Mononuclear cell (primary cell): ENCODE results near the gene PPP1R12C. TPM values are rescaled to one million over a fixed set of nuclear protein-coding genes. Genes with fewer than 3 reads are reported as not detected.

Experiments
- H3K27me3 ChIP-seq: 2 replicates; pipeline ENCODE4 v1.6.0; 2011; ENCODE audit warnings: low read length, control low read depth; ENCODE audit not compliant: insufficient read depth
- H3K4me1 ChIP-seq: 2 replicates; pipeline ENCODE4 v1.5.1; 2011; ENCODE audit warnings: mild to moderate bottlenecking, low read length, control low read depth; ENCODE audit not compliant: insufficient read depth
- H3K4me3 ChIP-seq: 2 replicates; pipeline ENCODE4 v1.5.1; 2011; ENCODE audit warnings: mild to moderate bottlenecking, low read length, moderate library complexity
- H3K9me3 ChIP-seq: 2 replicates; pipeline ENCODE4 v1.5.1; 2011; ENCODE audit warnings: low read depth, mild to moderate bottlenecking, control low read depth, low read length
- total RNA-seq: library from RNA; depleted of rRNA; stranded (reverse); fragments of >200 nt; gene quantifications from one replicate; pipeline ENCODE4 v1.2.3, GENCODE V29; 2012

Gene PPP1R12C
- total RNA-seq, 1 donor, result 45.8 TPM

- Histone ChIP-seq H3K4me1 (no peaks in the 10 kb centered on the region), H3K9me3 (no peaks in the 10 kb centered on the region), H3K27me3 (no peaks in the 10 kb centered on the region), H3K4me3 (no peak overlapping the region)
Observed at GRCh38 chr19:55106591-55106990, 10.8 kb downstream of the PPP1R12C start.

GRCh38 chr19:55105237-55105636 is 12.2 kb downstream of the PPP1R12C start:
- H3K27me3 ChIP-seq, result no peaks in the 10 kb centered on the region
- H3K4me1 ChIP-seq, result no peaks in the 10 kb centered on the region
- H3K9me3 ChIP-seq, result no peaks in the 10 kb centered on the region
- no peak overlapping the region for H3K4me3 ChIP-seq

GRCh38 chr19:55103190-55103589 is 14.2 kb downstream of the PPP1R12C start:
- H3K4me1 ChIP-seq, result peaks cover 9% of the 10 kb centered on the region
- no peaks in the 10 kb centered on the region for H3K27me3 ChIP-seq
- no peaks in the 10 kb centered on the region for H3K9me3 ChIP-seq
- no peak overlapping the region for H3K4me3 ChIP-seq

GRCh38 chr19:55101261-55101660 is 16.2 kb downstream of the PPP1R12C start:
- Histone ChIP-seq H3K9me3 (no peaks in the 10 kb centered on the region), H3K4me3 (no peak overlapping the region), H3K27me3 (no peaks in the 10 kb centered on the region), H3K4me1 (peaks cover 11% of the 10 kb centered on the region)

GRCh38 chr19:55099557-55100506 is 17.6 kb downstream of the PPP1R12C start:
- Histone ChIP-seq H3K27me3 (no peaks in the 10 kb centered on the region), H3K4me3 (no peak overlapping the region), H3K4me1 (peaks cover 11% of the 10 kb centered on the region), H3K9me3 (no peaks in the 10 kb centered on the region)

- Histone ChIP-seq H3K4me1 (peaks cover 11% of the 10 kb centered on the region), H3K27me3 (no peaks in the 10 kb centered on the region), H3K9me3 (no peaks in the 10 kb centered on the region), H3K4me3 (no peak overlapping the region)
Observed at GRCh38 chr19:55098716-55099556, 18.5 kb downstream of the PPP1R12C start.

GRCh38 chr19:55097864-55098715 is 19.3 kb downstream of the PPP1R12C start:
- Histone ChIP-seq H3K27me3 (no peaks in the 10 kb centered on the region), H3K9me3 (no peaks in the 10 kb centered on the region), H3K4me3 (no peak overlapping the region), H3K4me1 (peaks cover 11% of the 10 kb centered on the region)

GRCh38 chr19:55096061-55096701 is 21.3 kb downstream of the PPP1R12C start:
- Histone ChIP-seq H3K27me3 (no peaks in the 10 kb centered on the region), H3K9me3 (no peaks in the 10 kb centered on the region), H3K4me3 (no peak overlapping the region), H3K4me1 (peaks cover 11% of the 10 kb centered on the region)

GRCh38 chr19:55095260-55096060 is 22.0 kb downstream of the PPP1R12C start:
- no peaks in the 10 kb centered on the region for H3K9me3 ChIP-seq
- peaks cover 11% of the 10 kb centered on the region for H3K4me1 ChIP-seq
- H3K4me3 ChIP-seq, result no peak overlapping the region
- no peaks in the 10 kb centered on the region for H3K27me3 ChIP-seq

GRCh38 chr19:55094456-55095259 is 22.8 kb downstream of the PPP1R12C start:
- Histone ChIP-seq H3K4me3 (no peak overlapping the region), H3K9me3 (no peaks in the 10 kb centered on the region), H3K4me1 (peaks cover 11% of the 10 kb centered on the region)

GRCh38 chr19:55092423-55093318 is 24.8 kb downstream of the PPP1R12C start:
- H3K4me1 ChIP-seq, result peaks cover 8% of the 10 kb centered on the region
- peaks cover 8% of the 10 kb centered on the region for H3K27me3 ChIP-seq
- no peaks in the 10 kb centered on the region for H3K9me3 ChIP-seq
- H3K4me3 ChIP-seq, result no peak overlapping the region

More at GRCh38 chr19:55094456-55095259, 22.8 kb downstream of the PPP1R12C start:
- H3K27me3 ChIP-seq, result no peaks in the 10 kb centered on the region

- no peak overlapping the region for H3K4me3 ChIP-seq
- H3K27me3 ChIP-seq, result peaks cover 15% of the 10 kb centered on the region
- H3K4me1 ChIP-seq, result peaks cover 16% of the 10 kb centered on the region
- H3K9me3 ChIP-seq, result no peaks in the 10 kb centered on the region
Observed at GRCh38 chr19:55091955-55092354, 25.5 kb downstream of the PPP1R12C start.
